NCI-H1105 treated with DMSO at 0.1 percent for 48 hours (cell line): Measurements from ENCODE around the gene POC5.
A peak's percentile ranks its signal among the peaks of the same experiment; 100 is the strongest.
"Not testable (repeated sequence)": the region's sequence is repeated elsewhere in the genome, so short reads cannot be mapped to it uniquely, and the experiment has no call there.

Experiments used
- DNase-seq: peaks from one replicate; lab custom pipeline; 2025; lab: John Stamatoyannopoulos, UW

POC5 gene

GRCh38 chr5:75717082-75717922, at the start of gene POC5:
POC5 (minus strand) TSS chr5:75717437; CDS start chr5:75712937, 4,500 bp downstream.
- DNase-seq: peak; percentile 90

- no peak for DNase-seq
These were observed 40.9 kb upstream of the POC5 start for GRCh38 chr5:75758116-75758515.

GRCh38 chr5:75756981-75757380, 39.7 kb upstream of the POC5 start:
- no peak for DNase-seq

- no peak for DNase-seq
These were observed 39.0 kb upstream of the POC5 start for GRCh38 chr5:75756211-75756610.

GRCh38 chr5:75753182-75753581, 35.9 kb upstream of the POC5 start:
- no peak for DNase-seq

- no peak for DNase-seq
These were observed 27.1 kb upstream of the POC5 start for GRCh38 chr5:75744355-75744754.

- DNase-seq: no peak
These were observed 19.0 kb upstream of the POC5 start for GRCh38 chr5:75736273-75736672.

- DNase-seq: peak; percentile 31
These were observed 17.9 kb upstream of the POC5 start for GRCh38 chr5:75734913-75735789.

- no peak for DNase-seq
These were observed 16.5 kb upstream of the POC5 start for GRCh38 chr5:75733767-75734166.

- DNase-seq: not testable (repeated sequence)
These were observed 14.3 kb upstream of the POC5 start for GRCh38 chr5:75731515-75731914.

GRCh38 chr5:75729321-75729720, 12.1 kb upstream of the POC5 start:
- DNase-seq: no peak

- no peak for DNase-seq
These were observed 10.7 kb upstream of the POC5 start for GRCh38 chr5:75727931-75728330.

GRCh38 chr5:75726224-75726623, 9.0 kb upstream of the POC5 start:
- not testable (repeated sequence) for DNase-seq

- no peak for DNase-seq
These were observed 6.1 kb upstream of the POC5 start for GRCh38 chr5:75723378-75723777.

- DNase-seq: no peak
These were observed 4.3 kb upstream of the POC5 start for GRCh38 chr5:75721573-75721972.

GRCh38 chr5:75720882-75721281, 3.6 kb upstream of the POC5 start:
- DNase-seq: no peak

- no peak for DNase-seq
These were observed 539 bp downstream of the POC5 start for GRCh38 chr5:75716715-75717081.

- no peak for DNase-seq
These were observed 5.1 kb downstream of the POC5 start for GRCh38 chr5:75712091-75712490.

GRCh38 chr5:75711151-75711550, 6.1 kb downstream of the POC5 start:
- DNase-seq: no peak

- no peak for DNase-seq
These were observed 6.6 kb downstream of the POC5 start for GRCh38 chr5:75710637-75711036.

GRCh38 chr5:75707911-75708509, 9.2 kb downstream of the POC5 start:
- no peak for DNase-seq

- no peak for DNase-seq
These were observed 10.5 kb downstream of the POC5 start for GRCh38 chr5:75706775-75707174.

- DNase-seq: no peak
These were observed 11.2 kb downstream of the POC5 start for GRCh38 chr5:75706016-75706415.
